PC-9 (cell line): ENCODE measurements around the gene BCAS3. TPM values are rescaled to one million over a fixed set of nuclear protein-coding genes. Genes with fewer than 3 reads are reported as not detected.

ENCODE experiments used
- BruUV-seq: library from RNA; stranded (reverse); fragments of 400-500 nt; replicated peaks from 2 replicates; lab custom pipeline; 2021; lab: Mats Ljungman, UMichigan
- CTCF ChIA-PET: fragments of 300-600 bp; sonication (Branson Sonifier 250); formaldehyde crosslinking; loops from one replicate; lab custom pipeline; 2022; ENCODE audit warnings: antibody characterized with exemption; lab: Charles Lee
- POLR2A ChIA-PET: fragments of 300-600 bp; sonication (Branson Sonifier 250); formaldehyde crosslinking; loops from one replicate; lab custom pipeline; 2022; ENCODE audit warnings: antibody characterized with exemption; ENCODE audit not compliant: unreplicated experiment; lab: Charles Lee
- DNase-seq, 2 experiments: peaks; one replicate each; pipeline versions ENCODE4 v3.0.0 to v3.0.0-alpha.2; 2015 to 2022; ENCODE audit warnings: mixed read lengths in 1 of 2
- H2AFZ ChIP-seq: fragments of 200-600 bp; sonication (generic); 2 replicates; pipeline ENCODE4 v1.8.1; 2017; ENCODE audit warnings: antibody characterized with exemption
- H3F3A ChIP-seq: fragments of 200-600 bp; sonication (generic); 2 replicates; pipeline ENCODE4 v1.8.1; 2017; ENCODE audit warnings: antibody characterized with exemption, mild to moderate bottlenecking, low read depth; ENCODE audit not compliant: insufficient read depth
- H3K27ac ChIP-seq: fragments of 200-600 bp; sonication (generic); 2 replicates; pipeline ENCODE4 v1.6.1; 2016; ENCODE audit warnings: mixed run types
- H3K27me3 ChIP-seq: fragments of 200-600 bp; sonication (generic); 2 replicates; pipeline ENCODE4 v1.6.1; 2016; ENCODE audit warnings: low read depth, mixed run types; ENCODE audit not compliant: insufficient read depth
- H3K36me3 ChIP-seq: fragments of 200-600 bp; sonication (generic); 2 replicates; pipeline ENCODE4 v1.6.1; 2016; ENCODE audit warnings: low read depth, mixed run types
- H3K4me1 ChIP-seq: fragments of 200-600 bp; sonication (generic); replicated peaks from 2 replicates; pipeline ENCODE4 v1.6.1; 2016; ENCODE audit warnings: mixed run types; ENCODE audit not compliant: insufficient read depth
- H3K4me2 ChIP-seq: fragments of 200-600 bp; sonication (generic); 2 replicates; pipeline ENCODE4 v1.6.1; 2017; ENCODE audit warnings: mixed run types
- H3K4me3 ChIP-seq: fragments of 200-600 bp; sonication (generic); 2 replicates; pipeline ENCODE4 v1.6.1; 2016; ENCODE audit warnings: mixed run types
- H3K79me2 ChIP-seq: fragments of 200-600 bp; sonication (generic); 2 replicates; pipeline ENCODE4 v1.6.1; 2017; ENCODE audit warnings: low read depth, mixed run types
- H3K9me2 ChIP-seq: fragments of 200-600 bp; sonication (generic); 2 replicates; pipeline ENCODE4 v1.8.1; 2017; ENCODE audit warnings: mild to moderate bottlenecking; ENCODE audit not compliant: insufficient read depth
- H3K9me3 ChIP-seq: fragments of 200-600 bp; sonication (generic); 2 replicates; pipeline ENCODE4 v1.8.1; 2016; ENCODE audit warnings: low read depth; ENCODE audit not compliant: insufficient read depth
- H4K20me1 ChIP-seq: fragments of 200-600 bp; sonication (generic); 2 replicates; pipeline ENCODE4 v1.8.1; 2017; ENCODE audit not compliant: insufficient read depth
- EZH2 ChIP-seq: fragments of 200-600 bp; sonication (generic); IDR thresholded peaks from 2 replicates; pipeline ENCODE4 v1.8.0; 2017; ENCODE audit warnings: antibody characterized with exemption, low read depth
- intact Hi-C: fragments of 100-400 bp; cut with micrococcal nuclease; formaldehyde crosslinking; loops from one replicate; pipeline ENCODE4 v1.10.0; 2022; ENCODE audit not compliant: unreplicated experiment
- total RNA-seq: library from RNA; stranded (reverse); gene quantifications from 2 replicates; pipeline ENCODE4 v1.2.3, GENCODE V29; 2021
- TF ChIP-seq, protein P1 (sequence below): fragments of 200-600 bp; sonication (generic); conservative IDR thresholded peaks from 2 replicates; pipeline ENCODE4 v1.6.1; 2017; ENCODE audit warnings: mixed run types, antibody characterized with exemption, mild to moderate bottlenecking, moderate library complexity

The BCAS3 gene
- total RNA-seq, 1 experiment from 2014 or later, result 26.0 TPM

- ChIA-PET CTCF (no interaction called here), POLR2A (no interaction called here)
- no peaks in the 10 kb centered on the region for H3K79me2 ChIP-seq
- no peaks in the 10 kb centered on the region for H3K36me3 ChIP-seq
- H3K27ac ChIP-seq, result no peak overlapping the region
- BruUV-seq, result no TSS peak
- H3K27me3 ChIP-seq, result no peaks in the 10 kb centered on the region
- intact Hi-C loops, result no loop called here
- 0 out of 2 replicates have a peak, but pooled peaks cover 6% of the 10 kb centered on the region for H3K4me1 ChIP-seq
- no peaks in the 10 kb centered on the region for H3K9me3 ChIP-seq
- H3K4me2 ChIP-seq, result no peak overlapping the region
- no peaks in the 10 kb centered on the region for H3K9me2 ChIP-seq
- no peaks in the 10 kb centered on the region for H4K20me1 ChIP-seq
- H2AFZ ChIP-seq, result no peak overlapping the region
- H3K4me3 ChIP-seq, result no peak overlapping the region
- DNase-seq, result no peak
- TF ChIP-seq, protein P1, sequence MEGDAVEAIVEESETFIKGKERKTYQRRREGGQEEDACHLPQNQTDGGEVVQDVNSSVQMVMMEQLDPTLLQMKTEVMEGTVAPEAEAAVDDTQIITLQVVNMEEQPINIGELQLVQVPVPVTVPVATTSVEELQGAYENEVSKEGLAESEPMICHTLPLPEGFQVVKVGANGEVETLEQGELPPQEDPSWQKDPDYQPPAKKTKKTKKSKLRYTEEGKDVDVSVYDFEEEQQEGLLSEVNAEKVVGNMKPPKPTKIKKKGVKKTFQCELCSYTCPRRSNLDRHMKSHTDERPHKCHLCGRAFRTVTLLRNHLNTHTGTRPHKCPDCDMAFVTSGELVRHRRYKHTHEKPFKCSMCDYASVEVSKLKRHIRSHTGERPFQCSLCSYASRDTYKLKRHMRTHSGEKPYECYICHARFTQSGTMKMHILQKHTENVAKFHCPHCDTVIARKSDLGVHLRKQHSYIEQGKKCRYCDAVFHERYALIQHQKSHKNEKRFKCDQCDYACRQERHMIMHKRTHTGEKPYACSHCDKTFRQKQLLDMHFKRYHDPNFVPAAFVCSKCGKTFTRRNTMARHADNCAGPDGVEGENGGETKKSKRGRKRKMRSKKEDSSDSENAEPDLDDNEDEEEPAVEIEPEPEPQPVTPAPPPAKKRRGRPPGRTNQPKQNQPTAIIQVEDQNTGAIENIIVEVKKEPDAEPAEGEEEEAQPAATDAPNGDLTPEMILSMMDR, result no peak
- no peak for TF ChIP-seq EZH2
- peaks cover 6% of the 10 kb centered on the region; the same call in 1 of the 2 replicates for H3F3A ChIP-seq
Measured at GRCh38 chr17:61392679-61393078, 715.0 kb downstream of the BCAS3 start.

DNA sequence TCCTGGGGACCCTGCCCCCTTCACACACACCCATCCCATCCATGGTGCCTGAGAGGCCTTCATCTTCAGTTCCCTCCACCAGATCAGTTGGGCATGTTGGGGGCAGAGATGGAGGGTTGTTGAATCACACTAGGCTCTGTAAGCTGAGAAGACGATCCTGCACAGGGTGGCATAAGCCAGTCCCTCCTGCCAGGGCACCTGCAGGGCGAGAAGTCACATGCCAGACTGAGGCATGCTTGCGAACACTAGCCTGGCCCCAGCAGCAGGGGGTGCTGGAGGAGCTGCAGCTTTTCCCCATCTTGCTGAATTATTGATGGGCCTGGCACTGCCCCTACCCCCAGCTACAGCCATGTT, 715.9 kb downstream of the BCAS3 start:
- Histone ChIP-seq H3K27ac (no peak overlapping the region), H3K9me3 (no peaks in the 10 kb centered on the region), H3K4me1 (0 out of 2 replicates have a peak, but pooled peaks cover 6% of the 10 kb centered on the region), H3K36me3 (no peaks in the 10 kb centered on the region), H2AFZ (no peak overlapping the region), H3K4me3 (no peak overlapping the region), H3F3A (peaks cover 6% of the 10 kb centered on the region; the same call in 1 of the 2 replicates), H3K79me2 (no peaks in the 10 kb centered on the region), H3K27me3 (no peaks in the 10 kb centered on the region), H3K9me2 (no peaks in the 10 kb centered on the region), H4K20me1 (no peaks in the 10 kb centered on the region), H3K4me2 (no peak overlapping the region)
- DNase-seq, result peak in 1 of 2 experiments; percentile 35
- intact Hi-C loops, result no loop called here
- TF ChIP-seq EZH2, result no peak
- TF ChIP-seq, protein P1, result peak; percentile 42
- CTCF ChIA-PET, result interaction anchor here (0.6 kb wide), 1 partner anchor 185 kb away, joined by 4 read pairs; no protein-coding TSS in a partner anchor
- BruUV-seq, result no TSS peak
- POLR2A ChIA-PET, result interaction anchor here (0.7 kb wide), 1 partner anchor 331 kb away, joined by 3 read pairs; no protein-coding TSS in a partner anchor

GRCh38 chr17:61393904-61394629, 716.4 kb downstream of the BCAS3 start:
- Histone ChIP-seq H3K36me3 (no peaks in the 10 kb centered on the region), H3K27ac (no peak overlapping the region), H3K27me3 (no peaks in the 10 kb centered on the region), H3K9me3 (no peaks in the 10 kb centered on the region), H3K4me3 (no peak overlapping the region), H3F3A (peaks cover 6% of the 10 kb centered on the region; the same call in 1 of the 2 replicates), H2AFZ (no peak overlapping the region), H3K4me2 (no peak overlapping the region), H3K79me2 (no peaks in the 10 kb centered on the region), H4K20me1 (no peaks in the 10 kb centered on the region), H3K4me1 (0 out of 2 replicates have a peak, but pooled peaks cover 6% of the 10 kb centered on the region), H3K9me2 (no peaks in the 10 kb centered on the region)
- TF ChIP-seq EZH2, result no peak
- TF ChIP-seq, protein P1, result 0 out of 2 replicates have a peak, but pooled peaks have one; percentile 2
- BruUV-seq, result no TSS peak
- DNase-seq, result no peak
- ChIA-PET CTCF (interaction anchor here (0.6 kb wide), 1 partner anchor 185 kb away, joined by 4 read pairs; no protein-coding TSS in a partner anchor), POLR2A (interaction anchor here (0.7 kb wide), 1 partner anchor 331 kb away, joined by 3 read pairs; no protein-coding TSS in a partner anchor)
- intact Hi-C loops, result no loop called here
